ENCODE results near the gene LMAN1. TPM values are rescaled to one million over a fixed set of nuclear protein-coding genes. Genes with fewer than 3 reads are reported as not detected.

The LMAN1 gene
- total RNA-seq, 1 experiment from 2014 or later: 77.3 TPM

GRCh38 chr18:59343926-59344325, 15.1 kb downstream of the LMAN1 start (continued):
- no peak for TF ChIP-seq ZNF416 (CRISPR knock-in tag; IDR thresholded peaks at IDR 0.05)
- no peak for TF ChIP-seq CREB1 (CRISPR knock-in tag; IDR thresholded peaks at IDR 0.05)

- no peak overlapping the region for H3K4me3 Mint-ChIP-seq
- H3K27ac Mint-ChIP-seq: no peak overlapping the region
- H3K27me3 Mint-ChIP-seq (ENCODE audit: low read depth): no peaks in the 10 kb centered on the region
- no peak for DNase-seq (ENCODE audit: low spot score)
- peaks cover 7% of the 10 kb centered on the region for H3K9me3 Mint-ChIP-seq
- peaks cover 86% of the 10 kb centered on the region for H3K36me3 Mint-ChIP-seq
- POLR2A ChIA-PET: interaction anchor here (0.8 kb wide), 1 partner anchor 18 kb away, joined by 3 read pairs; the partner anchor contains the start of gene LMAN1
- CTCF ChIA-PET: interaction anchor here (0.6 to 1.3 kb wide), 2 partner anchors 33 to 65 kb away, joined by 3 to 5 read pairs; no protein-coding TSS in a partner anchor
- no peak for TF ChIP-seq NR2C2 (CRISPR knock-in tag; IDR thresholded peaks at IDR 0.05)
- TF ChIP-seq HMGA2 (CRISPR knock-in tag; IDR thresholded peaks at IDR 0.05): no peak
- TF ChIP-seq PRRX2 (CRISPR knock-in tag; IDR thresholded peaks at IDR 0.05): no peak
- no peak for TF ChIP-seq KAT7 (CRISPR knock-in tag; IDR thresholded peaks at IDR 0.05; ENCODE audit: borderline replicate concordance)
- no peak for TF ChIP-seq NFE2L1 (CRISPR knock-in tag; IDR thresholded peaks at IDR 0.05)
- H3K4me1 Mint-ChIP-seq: peaks cover 16% of the 10 kb centered on the region
- no peak for ATAC-seq
These were observed 18.2 kb downstream of the LMAN1 start for GRCh38 chr18:59340817-59341216.

GRCh38 chr18:59340312-59340711, 18.8 kb downstream of the LMAN1 start:
- no peaks in the 10 kb centered on the region for H3K27me3 Mint-ChIP-seq (ENCODE audit: low read depth)
- no peak overlapping the region for H3K4me3 Mint-ChIP-seq
- CTCF ChIA-PET: interaction anchor here (0.8 to 1.5 kb wide), 2 partner anchors 32 to 62 kb away, joined by 3 to 5 read pairs; no protein-coding TSS in a partner anchor
- H3K4me1 Mint-ChIP-seq: peaks cover 16% of the 10 kb centered on the region
- no peak overlapping the region for H3K27ac Mint-ChIP-seq
- DNase-seq (ENCODE audit: low spot score) (no peak), ATAC-seq (no peak)
- POLR2A ChIA-PET: interaction anchor here (0.8 kb wide), 1 partner anchor 19 kb away, joined by 3 read pairs; the partner anchor contains the start of gene LMAN1
- TF ChIP-seq ZNF317 (CRISPR knock-in tag; IDR thresholded peaks at IDR 0.05; ENCODE audit: borderline replicate concordance, low read depth) (peak; percentile 56; the same call in 1 of the 2 replicates), HMGXB4 (CRISPR knock-in tag; IDR thresholded peaks at IDR 0.05) (no peak)
- H3K9me3 Mint-ChIP-seq: peaks cover 7% of the 10 kb centered on the region
- peaks cover 81% of the 10 kb centered on the region for H3K36me3 Mint-ChIP-seq

- Mint-ChIP-seq H3K27ac (no peak overlapping the region), H3K4me1 (no peaks in the 10 kb centered on the region), H3K36me3 (peaks cover 40% of the 10 kb centered on the region), H3K4me3 (no peak overlapping the region), H3K9me3 (no peaks in the 10 kb centered on the region), H3K27me3 (ENCODE audit: low read depth) (no peaks in the 10 kb centered on the region)
- no peak for TF ChIP-seq SOX15 (CRISPR knock-in tag; IDR thresholded peaks at IDR 0.05)
- TF ChIP-seq ATF1 (CRISPR knock-in tag; IDR thresholded peaks at IDR 0.05): no peak
- no peak for TF ChIP-seq HMGXB4 (CRISPR knock-in tag; IDR thresholded peaks at IDR 0.05)
- TF ChIP-seq FOXJ3 (CRISPR knock-in tag; IDR thresholded peaks at IDR 0.05; ENCODE audit: borderline replicate concordance): no peak
- ChIA-PET CTCF (no interaction called here), POLR2A (no interaction called here)
- no peak for DNase-seq (ENCODE audit: low spot score)
- ATAC-seq: no peak
These were observed 26.1 kb downstream of the LMAN1 start for GRCh38 chr18:59332986-59333385.

GRCh38 chr18:59328683-59329082, 30.4 kb downstream of the LMAN1 start:
- no peak overlapping the region for H3K4me3 Mint-ChIP-seq
- TF ChIP-seq TP53 (CRISPR knock-in tag; IDR thresholded peaks at IDR 0.05): no peak
- TF ChIP-seq NFE2L1 (CRISPR knock-in tag; IDR thresholded peaks at IDR 0.05): no peak
- no peak for TF ChIP-seq ZNF232 (CRISPR knock-in tag; IDR thresholded peaks at IDR 0.05)
- no peak for TF ChIP-seq IRF2 (CRISPR knock-in tag; IDR thresholded peaks at IDR 0.05; ENCODE audit: borderline replicate concordance, low read depth)
- TF ChIP-seq MAX (CRISPR knock-in tag; IDR thresholded peaks at IDR 0.05): no peak
- TF ChIP-seq OVOL2 (CRISPR knock-in tag; IDR thresholded peaks at IDR 0.05; ENCODE audit: borderline replicate concordance): no peak
- TF ChIP-seq PRRX2 (CRISPR knock-in tag; IDR thresholded peaks at IDR 0.05): no peak
- no peak for TF ChIP-seq ZNF396 (CRISPR knock-in tag; IDR thresholded peaks at IDR 0.05; ENCODE audit: borderline replicate concordance)
- no peak for TF ChIP-seq NR1H2 (CRISPR knock-in tag; IDR thresholded peaks at IDR 0.05)
- no peak for TF ChIP-seq ZNF671 (CRISPR knock-in tag; IDR thresholded peaks at IDR 0.05)
- TF ChIP-seq ZNF121 (CRISPR knock-in tag; IDR thresholded peaks at IDR 0.05): no peak
- peaks cover 40% of the 10 kb centered on the region for H3K36me3 Mint-ChIP-seq
- POLR2A ChIA-PET: no interaction called here
- CTCF ChIA-PET: no interaction called here
- no peaks in the 10 kb centered on the region for H3K27me3 Mint-ChIP-seq (ENCODE audit: low read depth)
- 0 out of 2 replicates have a peak, but pooled peaks cover 5% of the 10 kb centered on the region for H3K9me3 Mint-ChIP-seq
- H3K4me1 Mint-ChIP-seq: peaks cover 4% of the 10 kb centered on the region
- H3K27ac Mint-ChIP-seq: no peak overlapping the region
- ATAC-seq: no peak
- no peak for DNase-seq (ENCODE audit: low spot score)

Data from WTC11 (cell line).